ENCODE measurements around the gene PON2.
"Not testable (repeated sequence)": the region's sequence is repeated elsewhere in the genome, so short reads cannot be mapped to it uniquely, and the experiment has no call there.

PON2 gene

GRCh38 chr7:95434557-95435421, at the start of gene PON2:
Gene PON2 (minus strand): TSS chr7:95435028. CDS start chr7:95434951, 77 bp downstream.
- DNase-seq (ENCODE audit: low spot score), result peak; percentile 79

- DNase-seq (ENCODE audit: low spot score), result no peak
Measured at GRCh38 chr7:95482424-95482823, 47.6 kb upstream of the PON2 start.

GRCh38 chr7:95481271-95482165, 46.7 kb upstream of the PON2 start:
- DNase-seq (ENCODE audit: low spot score), result no peak

- DNase-seq (ENCODE audit: low spot score), result no peak
Measured at GRCh38 chr7:95479992-95480624, 45.3 kb upstream of the PON2 start.

GRCh38 chr7:95478272-95479037, 43.6 kb upstream of the PON2 start:
- no peak for DNase-seq (ENCODE audit: low spot score)

DNA sequence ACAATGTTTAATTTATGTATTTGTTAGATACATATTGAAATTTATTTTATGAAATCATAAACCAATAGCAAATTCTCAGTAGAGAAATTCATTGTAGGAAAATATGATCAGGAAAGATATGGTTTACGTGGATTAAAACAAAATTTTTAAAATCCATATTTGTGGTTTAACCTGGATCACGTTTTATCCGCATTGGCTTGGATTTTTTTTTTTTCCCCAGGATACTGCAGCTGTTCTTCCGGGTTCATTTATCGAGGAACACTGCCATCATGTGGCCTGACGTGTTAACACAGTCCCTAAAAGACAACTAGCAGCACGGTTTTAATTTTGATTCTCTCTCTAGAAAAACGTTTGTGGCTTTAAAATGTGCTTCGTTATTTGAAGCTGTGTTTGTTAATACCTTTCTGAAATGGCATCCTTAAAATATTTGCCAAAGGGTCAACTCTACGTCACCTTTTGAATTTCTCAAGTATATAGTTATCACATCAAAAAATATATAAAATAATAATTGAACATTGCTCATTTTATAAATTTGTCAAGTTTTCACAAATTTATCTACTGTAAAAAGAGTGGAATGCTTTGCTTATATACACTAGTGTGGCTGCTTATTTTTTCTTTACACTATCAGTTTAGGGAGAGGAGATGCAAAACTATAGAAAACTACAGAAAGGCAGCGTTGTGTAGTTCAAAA, 42.2 kb upstream of the PON2 start:
- no peak for DNase-seq (ENCODE audit: low spot score)

DNA sequence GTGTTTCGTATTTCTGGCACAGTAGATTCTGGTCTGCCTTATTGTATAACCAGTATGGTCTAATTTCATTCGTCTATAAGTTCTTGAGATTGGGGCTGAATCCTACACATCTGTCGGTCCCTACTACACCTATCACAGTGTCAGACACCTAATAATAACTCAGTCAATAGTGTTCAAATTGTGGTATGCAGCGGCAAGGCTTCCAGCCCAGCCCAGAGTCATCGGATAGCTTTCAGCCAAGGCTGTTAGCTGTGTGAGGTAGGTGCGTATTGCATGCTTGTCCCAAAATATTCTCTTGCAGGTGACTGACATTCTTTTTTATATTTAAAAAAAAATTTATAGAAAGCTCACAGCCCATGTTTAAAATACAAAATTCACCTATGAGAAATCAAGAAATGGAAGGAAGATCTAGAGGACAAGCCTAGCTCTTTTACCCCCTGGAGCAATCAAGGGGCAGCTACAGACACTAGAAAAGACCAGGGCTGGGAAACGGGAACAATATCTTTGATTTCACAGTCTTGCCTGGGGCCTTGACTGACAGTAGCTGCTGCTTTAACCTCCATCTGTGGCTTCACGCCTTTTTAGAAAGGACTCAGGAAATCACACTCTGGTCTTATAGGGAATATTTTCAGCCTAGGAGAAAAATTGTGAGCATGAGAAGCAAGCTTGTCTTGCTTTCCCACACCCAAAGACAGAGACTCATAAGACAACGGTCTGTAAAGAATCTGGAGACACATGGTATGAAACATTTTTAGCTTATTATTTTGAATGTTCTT, 41.4 kb upstream of the PON2 start:
- DNase-seq (ENCODE audit: low spot score), result no peak

GRCh38 chr7:95473276-95473985, 38.6 kb upstream of the PON2 start:
- no peak for DNase-seq (ENCODE audit: low spot score)

- DNase-seq (ENCODE audit: low spot score), result no peak
Measured at GRCh38 chr7:95472581-95473161, 37.8 kb upstream of the PON2 start.

DNA sequence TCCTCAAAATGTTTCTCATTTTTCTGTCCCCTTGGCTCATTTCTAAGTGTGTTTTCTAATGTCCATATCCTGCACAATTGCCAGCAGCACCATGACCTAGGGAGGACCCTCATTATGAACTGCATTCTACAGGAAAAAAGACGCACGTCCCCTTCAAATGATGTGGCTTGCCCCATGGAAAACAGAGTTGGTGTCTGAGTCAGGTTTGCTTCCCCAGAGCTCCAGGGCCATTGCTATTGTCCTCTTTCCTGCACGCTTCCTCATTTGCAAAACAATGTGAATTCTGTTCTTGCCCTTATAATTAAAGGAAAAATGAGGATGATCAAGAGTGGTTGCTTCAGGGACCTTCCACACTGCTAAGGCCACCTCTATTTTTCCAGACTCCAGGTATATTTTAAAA, 36.2 kb upstream of the PON2 start:
- DNase-seq (ENCODE audit: low spot score), result no peak

- peak; percentile 25 for DNase-seq (ENCODE audit: low spot score)
Measured at GRCh38 chr7:95470452-95470851, 35.6 kb upstream of the PON2 start.

GRCh38 chr7:95469848-95470247, 35.0 kb upstream of the PON2 start:
- no peak for DNase-seq (ENCODE audit: low spot score)

DNA sequence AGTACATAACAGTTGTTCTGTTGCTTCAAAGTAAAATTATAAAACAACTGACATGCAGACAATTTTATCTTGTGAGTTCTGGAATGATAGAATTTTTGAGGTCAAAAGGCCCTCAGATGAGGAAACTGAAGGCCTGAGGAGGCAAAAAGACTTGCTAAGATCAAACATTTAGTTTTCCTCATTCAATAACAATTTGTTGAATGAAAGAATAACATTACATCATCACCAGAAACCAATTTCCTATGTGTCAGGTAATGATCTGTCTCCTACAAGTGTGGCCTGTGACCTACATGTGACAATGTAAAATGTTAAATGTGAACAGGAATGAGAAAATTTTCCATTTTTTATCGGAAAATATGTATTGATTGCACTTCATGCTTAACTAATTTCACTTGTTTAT, 34.4 kb upstream of the PON2 start:
- DNase-seq (ENCODE audit: low spot score), result no peak

DNA sequence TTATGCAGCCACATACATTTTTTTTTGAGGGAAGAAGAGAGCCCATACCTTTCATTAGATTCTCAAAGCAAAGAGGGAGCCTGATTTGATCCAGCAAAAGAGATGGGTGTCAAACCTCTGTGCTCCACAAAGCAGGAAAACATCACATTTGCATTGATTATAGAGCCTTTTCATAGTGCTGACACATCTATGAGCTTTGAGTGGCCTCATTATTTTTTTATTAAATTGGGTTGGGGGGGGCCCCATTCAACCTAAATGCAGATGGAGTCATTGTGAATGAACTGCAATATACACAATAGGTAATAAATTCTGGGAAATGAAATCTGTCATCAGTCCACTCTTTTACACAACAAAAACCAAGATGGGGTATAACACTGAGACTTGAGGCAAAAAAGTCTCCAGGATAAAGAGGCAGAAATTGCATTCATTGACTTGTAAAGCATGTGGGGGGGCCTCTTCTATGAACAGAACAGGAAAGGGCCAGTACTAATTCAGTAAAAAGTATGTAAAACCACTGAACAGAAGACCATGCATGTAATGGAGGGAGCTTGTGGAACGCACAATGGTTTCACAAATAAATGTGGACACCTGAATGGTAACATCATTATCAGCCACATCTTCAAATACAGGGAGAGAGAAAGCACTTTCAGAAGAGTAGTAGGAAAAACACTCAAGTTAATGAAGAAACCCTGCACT, 33.2 kb upstream of the PON2 start:
- DNase-seq (ENCODE audit: low spot score), result no peak

GRCh38 chr7:95460653-95461052, 25.8 kb upstream of the PON2 start:
- DNase-seq (ENCODE audit: low spot score), result not testable (repeated sequence)

DNA sequence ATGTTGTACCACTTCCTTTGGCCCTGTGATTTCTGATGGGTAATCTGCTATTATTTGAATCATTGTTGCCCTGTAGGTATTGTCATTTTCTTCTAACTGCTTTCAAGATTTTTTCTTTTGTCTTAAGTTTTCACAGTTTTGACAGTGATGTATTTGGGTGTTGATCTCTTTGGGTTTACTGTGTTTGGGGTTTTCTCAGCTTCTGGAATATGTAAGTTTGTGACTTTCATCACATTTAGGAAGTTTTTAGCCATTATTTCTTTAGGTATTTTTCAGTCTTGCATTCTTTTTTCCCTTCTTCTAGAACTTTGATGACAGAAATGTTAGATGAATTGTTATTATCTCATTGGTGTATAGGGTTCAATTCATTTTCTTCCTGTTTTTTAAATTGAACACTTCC, 23.1 kb upstream of the PON2 start:
- DNase-seq (ENCODE audit: low spot score), result no peak

- no peak for DNase-seq (ENCODE audit: low spot score)
Measured at GRCh38 chr7:95454438-95455045, 19.7 kb upstream of the PON2 start.

- DNase-seq (ENCODE audit: low spot score), result no peak
Measured at GRCh38 chr7:95446618-95447017, 11.8 kb upstream of the PON2 start.

Measured in HuH-7 (cell line).